GM23338 (cell line): Measurements from ENCODE around the gene VSIG8. TPM values are rescaled to one million over a fixed set of nuclear protein-coding genes. Genes with fewer than 3 reads are reported as not detected.

ENCODE experiments used
- ATAC-seq: fragments of 200-7000 bp; cut with Tn5 transposase; 3 replicates; pipeline ENCODE4 v1.9.1; 2020
- DNase-seq: peaks from one replicate; pipeline ENCODE4 v3.0.0-alpha.2; 2015; ENCODE audit warnings: low spot score
- H2AFZ ChIP-seq: fragments of 200-600 bp; sonication (generic); 2 replicates; pipeline ENCODE4 v1.8.0; 2016; ENCODE audit warnings: antibody characterized with exemption, mild to moderate bottlenecking, moderate library complexity
- H3F3A ChIP-seq: fragments of 200-600 bp; sonication (generic); replicated peaks from 2 replicates; pipeline ENCODE4 v1.8.0; 2017; ENCODE audit warnings: antibody characterized with exemption, mixed run types, low read depth
- H3K27ac ChIP-seq: fragments of 200-600 bp; sonication (generic); 2 replicates; pipeline ENCODE4 v1.6.1; 2016; ENCODE audit warnings: low read depth
- H3K27me3 ChIP-seq: fragments of 200-600 bp; sonication (generic); 2 replicates; pipeline ENCODE4 v1.8.0; 2016; ENCODE audit warnings: mild to moderate bottlenecking, mixed run types, moderate library complexity; ENCODE audit not compliant: insufficient read depth
- H3K36me3 ChIP-seq: fragments of 200-600 bp; sonication (generic); 2 replicates; pipeline ENCODE4 v1.8.0; 2016; ENCODE audit warnings: mild to moderate bottlenecking; ENCODE audit not compliant: insufficient read depth
- H3K4me1 ChIP-seq: fragments of 200-600 bp; sonication (generic); 2 replicates; pipeline ENCODE4 v1.8.0; 2016; ENCODE audit warnings: mild to moderate bottlenecking, moderate library complexity; ENCODE audit not compliant: insufficient read depth
- H3K4me2 ChIP-seq: fragments of 200-600 bp; sonication (generic); 2 replicates; pipeline ENCODE4 v1.7.1; 2017; ENCODE audit warnings: mixed run types
- H3K4me3 ChIP-seq: fragments of 200-600 bp; sonication (generic); 2 replicates; pipeline ENCODE4 v1.6.1; 2016; ENCODE audit warnings: mixed run types
- H3K79me2 ChIP-seq: fragments of 200-600 bp; sonication (generic); replicated peaks from 2 replicates; pipeline ENCODE4 v1.8.0; 2017; ENCODE audit warnings: mild to moderate bottlenecking; ENCODE audit not compliant: insufficient read depth
- H3K9me2 ChIP-seq: fragments of 200-600 bp; sonication (generic); 2 replicates; pipeline ENCODE4 v1.8.0; 2017; ENCODE audit not compliant: insufficient read depth
- H4K20me1 ChIP-seq: fragments of 200-600 bp; sonication (generic); replicated peaks from 2 replicates; pipeline ENCODE4 v1.8.0; 2017; ENCODE audit warnings: mild to moderate bottlenecking; ENCODE audit not compliant: insufficient read depth
- H3K27ac Mint-ChIP-seq: 2 replicates; pipeline ENCODE4 v1.8.0; 2020; ENCODE audit warnings: inconsistent platforms, mild to moderate bottlenecking, moderate library complexity, mixed read lengths
- H3K27me3 Mint-ChIP-seq: 3 replicates; pipeline ENCODE4 v1.8.0; 2022; ENCODE audit warnings: low read depth, mild to moderate bottlenecking, moderate library complexity, mixed read lengths, inconsistent platforms; ENCODE audit not compliant: insufficient read depth, poor library complexity
- H3K36me3 Mint-ChIP-seq: 3 replicates; pipeline ENCODE4 v1.8.0; 2021; ENCODE audit warnings: low read depth, mild to moderate bottlenecking, inconsistent platforms, moderate library complexity, mixed read lengths
- H3K4me1 Mint-ChIP-seq: 3 replicates; pipeline ENCODE4 v1.8.0; 2020; ENCODE audit warnings: mild to moderate bottlenecking, inconsistent platforms, mixed read lengths
- H3K4me3 Mint-ChIP-seq: 3 replicates; pipeline ENCODE4 v1.8.0; 2021; ENCODE audit warnings: moderate library complexity, mild to moderate bottlenecking, inconsistent platforms, mixed read lengths
- H3K9me3 Mint-ChIP-seq: 3 replicates; pipeline ENCODE4 v1.8.0; 2020; ENCODE audit warnings: moderate library complexity, mild to moderate bottlenecking, inconsistent platforms, mixed read lengths
- CTCF ChIP-seq, 2 experiments: fragments of 200-600 bp in 1 of 2; sonication (generic) in 1 of 2; conservative IDR thresholded peaks; 2 replicates each; pipeline versions ENCODE4 v1.5.1 to v1.6.1; 2016 to 2017; ENCODE audit warnings: antibody characterized with exemption in 2 of 2, low read depth in 2 of 2, mild to moderate bottlenecking in 2 of 2, moderate library complexity in 1 of 2
- JUNB ChIP-seq: IDR thresholded peaks from one replicate; pipeline ENCODE4 v1.6.1; 2016; ENCODE audit warnings: antibody characterized with exemption; ENCODE audit not compliant: unreplicated experiment
- STAT1 ChIP-seq: IDR thresholded peaks from one replicate; pipeline ENCODE4 v1.6.1; 2016; ENCODE audit warnings: antibody characterized with exemption; ENCODE audit not compliant: unreplicated experiment
- ZNF114 ChIP-seq: fragments of 250-450 bp; sonication (Bioruptor Pico); IDR thresholded peaks from 2 replicates; pipeline ENCODE4 v1.5.0; 2020; ENCODE audit warnings: mild to moderate bottlenecking, moderate library complexity
- ZNF462 ChIP-seq: fragments of 250-450 bp; sonication (Bioruptor Pico); IDR thresholded peaks from 2 replicates; pipeline ENCODE4 v1.5.0; 2020; ENCODE audit warnings: mild to moderate bottlenecking, moderate library complexity
- polyA plus RNA-seq: library from polyadenylated mRNA; unstranded; fragments of >200 nt; fragmentation: Nextera tagmentation; extraction: Ambion mirVana; gene quantifications from 2 replicates; pipeline ENCODE4 v1.2.1, GENCODE V29; 2016
- total RNA-seq: library from RNA; depleted of rRNA; stranded (reverse); fragments of >200 nt; shearing (Covaris generic); gene quantifications from 2 replicates; pipeline ENCODE4 v1.2.3, GENCODE V29; 2014
- TF ChIP-seq, protein P1 (sequence below): IDR thresholded peaks from one replicate; pipeline ENCODE4 v1.6.1; 2018; ENCODE audit warnings: antibody characterized with exemption; ENCODE audit not compliant: unreplicated experiment

Gene VSIG8
- total and polyA plus RNA-seq, 2 experiments from 2014 or later, result not detected

GRCh38 chr1:159848326-159848725, 14.1 kb downstream of the VSIG8 start:
- no peak overlapping the region for H3K4me2 ChIP-seq
- Mint-ChIP-seq H3K4me3 (no peak overlapping the region), H3K36me3 (no peaks in the 10 kb centered on the region), H3K27me3 (peaks cover 2% of the 10 kb centered on the region), H3K27ac (no peak overlapping the region), H3K9me3 (no peaks in the 10 kb centered on the region), H3K4me1 (no peaks in the 10 kb centered on the region; the same call in 2 of the 3 replicates)
- H3K4me3 ChIP-seq, result no peak overlapping the region
- H3K27ac ChIP-seq, result no peak overlapping the region
- H3K27me3 ChIP-seq, result peaks cover 11% of the 10 kb centered on the region
- no peak for TF ChIP-seq ZNF114 (CRISPR knock-in tag)
- no peak for TF ChIP-seq ZNF462 (CRISPR knock-in tag)
- no peak for TF ChIP-seq CTCF (conservative IDR thresholded peaks at IDR 0.05; ENCODE audit: low read depth in 2 of 2)
- no peak for TF ChIP-seq JUNB
- TF ChIP-seq STAT1, result no peak
- TF ChIP-seq, protein P1, sequence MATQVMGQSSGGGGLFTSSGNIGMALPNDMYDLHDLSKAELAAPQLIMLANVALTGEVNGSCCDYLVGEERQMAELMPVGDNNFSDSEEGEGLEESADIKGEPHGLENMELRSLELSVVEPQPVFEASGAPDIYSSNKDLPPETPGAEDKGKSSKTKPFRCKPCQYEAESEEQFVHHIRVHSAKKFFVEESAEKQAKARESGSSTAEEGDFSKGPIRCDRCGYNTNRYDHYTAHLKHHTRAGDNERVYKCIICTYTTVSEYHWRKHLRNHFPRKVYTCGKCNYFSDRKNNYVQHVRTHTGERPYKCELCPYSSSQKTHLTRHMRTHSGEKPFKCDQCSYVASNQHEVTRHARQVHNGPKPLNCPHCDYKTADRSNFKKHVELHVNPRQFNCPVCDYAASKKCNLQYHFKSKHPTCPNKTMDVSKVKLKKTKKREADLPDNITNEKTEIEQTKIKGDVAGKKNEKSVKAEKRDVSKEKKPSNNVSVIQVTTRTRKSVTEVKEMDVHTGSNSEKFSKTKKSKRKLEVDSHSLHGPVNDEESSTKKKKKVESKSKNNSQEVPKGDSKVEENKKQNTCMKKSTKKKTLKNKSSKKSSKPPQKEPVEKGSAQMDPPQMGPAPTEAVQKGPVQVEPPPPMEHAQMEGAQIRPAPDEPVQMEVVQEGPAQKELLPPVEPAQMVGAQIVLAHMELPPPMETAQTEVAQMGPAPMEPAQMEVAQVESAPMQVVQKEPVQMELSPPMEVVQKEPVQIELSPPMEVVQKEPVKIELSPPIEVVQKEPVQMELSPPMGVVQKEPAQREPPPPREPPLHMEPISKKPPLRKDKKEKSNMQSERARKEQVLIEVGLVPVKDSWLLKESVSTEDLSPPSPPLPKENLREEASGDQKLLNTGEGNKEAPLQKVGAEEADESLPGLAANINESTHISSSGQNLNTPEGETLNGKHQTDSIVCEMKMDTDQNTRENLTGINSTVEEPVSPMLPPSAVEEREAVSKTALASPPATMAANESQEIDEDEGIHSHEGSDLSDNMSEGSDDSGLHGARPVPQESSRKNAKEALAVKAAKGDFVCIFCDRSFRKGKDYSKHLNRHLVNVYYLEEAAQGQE, result no peak
- H3K79me2 ChIP-seq, result no peaks in the 10 kb centered on the region
- H2AFZ ChIP-seq, result no peak overlapping the region
- ATAC-seq, result no peak
- H3K36me3 ChIP-seq, result no peaks in the 10 kb centered on the region
- DNase-seq, result no peak
- H4K20me1 ChIP-seq, result no peaks in the 10 kb centered on the region
- H3F3A ChIP-seq, result no peaks in the 10 kb centered on the region
- no peaks in the 10 kb centered on the region; the same call in 1 of the 2 replicates for H3K9me2 ChIP-seq
- no peaks in the 10 kb centered on the region for H3K4me1 ChIP-seq
